Thyroid gland (tissue), 4 donors: ENCODE measurements around the gene DEPP1.

Experiments used
- CTCF ChIP-seq, 6 experiments: fragments of 200-600 bp in 3 of 6; fragments of 450-650 bp in 3 of 6; sonication (generic) in 3 of 6; IDR thresholded peaks; one replicate each; pipeline ENCODE4 v1.5.1; 2016 to 2019; ENCODE audit warnings: antibody characterized with exemption in 6 of 6, mild to moderate bottlenecking in 2 of 6, inconsistent platforms in 1 of 6, moderate library complexity in 1 of 6
- POLR2A ChIP-seq, 2 donors: fragments of 450-650 bp; IDR thresholded peaks; one replicate each; pipeline ENCODE4 v1.6.1; 2017; ENCODE audit warnings: antibody characterized with exemption in 2 of 2, mild to moderate bottlenecking in 2 of 2, moderate library complexity in 1 of 2

- TF ChIP-seq POLR2A (IDR thresholded peaks at IDR 0.05) (no peak), CTCF (IDR thresholded peaks at IDR 0.05) (no peak)
Observed at GRCh38 chr10:44960088-44960460, 18.5 kb downstream of the DEPP1 start.
